NT2/D1 (cell line): ENCODE measurements around the gene RNF13.

ENCODE experiments used
- SUZ12 ChIP-seq: IDR thresholded peaks from 2 replicates; pipeline ENCODE4 v1.6.1; 2011; ENCODE audit not compliant: insufficient read length, insufficient read depth; ENCODE audit errors: extremely low read depth
- YY1 ChIP-seq: IDR thresholded peaks from 2 replicates; pipeline ENCODE4 v1.6.1; 2011; ENCODE audit not compliant: insufficient read length, insufficient read depth
- ZNF274 ChIP-seq: IDR thresholded peaks from 2 replicates; pipeline ENCODE4 v1.6.1; 2011; ENCODE audit warnings: mild to moderate bottlenecking, low read depth, low read length

- TF ChIP-seq YY1 (no peak), ZNF274 (no peak), SUZ12 (no peak)
Observed at GRCh38 chr3:149895339-149895738, 82.3 kb downstream of the RNF13 start.
